Neural progenitor cell (in vitro differentiated cells): ENCODE data around the gene PLK2. TPM values are rescaled to one million over a fixed set of nuclear protein-coding genes. Genes with fewer than 3 reads are reported as not detected.

Experiments used
- DNase-seq: peaks from one replicate; pipeline ENCODE4 v3.0.0-alpha.2; 2016; ENCODE audit warnings: low spot score
- H2AFZ ChIP-seq: fragments of 200-600 bp; sonication (generic); replicated peaks from 2 replicates; pipeline ENCODE4 v1.6.1; 2016; ENCODE audit warnings: antibody characterized with exemption
- H3F3A ChIP-seq: fragments of 200-600 bp; sonication (generic); 2 replicates; pipeline ENCODE4 v1.6.1; 2016; ENCODE audit warnings: antibody characterized with exemption, low read depth
- H3K27ac ChIP-seq: fragments of 200-600 bp; sonication (generic); 2 replicates; pipeline ENCODE4 v1.5.1; 2016; ENCODE audit warnings: mild to moderate bottlenecking
- H3K27me3 ChIP-seq: fragments of 200-600 bp; sonication (generic); 2 replicates; pipeline ENCODE4 v1.6.1; 2016; ENCODE audit warnings: mild to moderate bottlenecking, moderate library complexity
- H3K36me3 ChIP-seq: fragments of 200-600 bp; sonication (generic); 2 replicates; pipeline ENCODE4 v1.5.1; 2016
- H3K4me1 ChIP-seq: fragments of 200-600 bp; sonication (generic); 2 replicates; pipeline ENCODE4 v1.6.1; 2016; ENCODE audit warnings: mixed run types
- H3K4me2 ChIP-seq: fragments of 200-600 bp; sonication (generic); 2 replicates; pipeline ENCODE4 v1.6.1; 2016
- H3K4me3 ChIP-seq: fragments of 200-600 bp; sonication (generic); 2 replicates; pipeline ENCODE4 v1.5.1; 2016
- H3K79me2 ChIP-seq: fragments of 200-600 bp; sonication (generic); 2 replicates; pipeline ENCODE4 v1.6.1; 2016; ENCODE audit warnings: low read depth
- H3K9ac ChIP-seq: fragments of 200-600 bp; sonication (generic); 2 replicates; pipeline ENCODE4 v1.6.1; 2016
- H3K9me3 ChIP-seq: fragments of 200-600 bp; sonication (generic); 2 replicates; pipeline ENCODE4 v1.5.1; 2016; ENCODE audit warnings: low read depth
- H4K20me1 ChIP-seq: fragments of 200-600 bp; sonication (generic); 2 replicates; pipeline ENCODE4 v1.6.1; 2016; ENCODE audit warnings: low read depth
- H3K27ac Mint-ChIP-seq: 3 replicates; pipeline ENCODE4 v1.8.0; 2021; ENCODE audit warnings: mixed read lengths
- H3K27me3 Mint-ChIP-seq: 2 replicates; pipeline ENCODE4 v1.8.0; 2022; ENCODE audit warnings: low read depth, mild to moderate bottlenecking, inconsistent platforms, moderate library complexity, mixed read lengths; ENCODE audit not compliant: insufficient read depth
- H3K36me3 Mint-ChIP-seq: 3 replicates; pipeline ENCODE4 v1.8.0; 2021; ENCODE audit warnings: mixed read lengths
- H3K4me1 Mint-ChIP-seq: 3 replicates; pipeline ENCODE4 v1.8.0; 2021; ENCODE audit warnings: mixed read lengths
- H3K4me3 Mint-ChIP-seq: 3 replicates; pipeline ENCODE4 v1.8.0; 2021; ENCODE audit warnings: mild to moderate bottlenecking, moderate library complexity, mixed read lengths
- H3K9me3 Mint-ChIP-seq: 3 replicates; pipeline ENCODE4 v1.8.0; 2020; ENCODE audit warnings: mixed read lengths
- EZH2 ChIP-seq: fragments of 200-600 bp; sonication (generic); IDR thresholded peaks from 2 replicates; pipeline ENCODE4 v1.6.1; 2017; ENCODE audit warnings: antibody characterized with exemption, mild to moderate bottlenecking, moderate library complexity
- EZH2phosphoT487 ChIP-seq: fragments of 200-600 bp; sonication (generic); IDR thresholded peaks from 2 replicates; pipeline ENCODE4 v1.6.1; 2017; ENCODE audit warnings: antibody characterized with exemption
- total RNA-seq: library from RNA; depleted of rRNA; stranded (reverse); fragments of >200 nt; gene quantifications from 2 replicates; pipeline ENCODE4 v1.2.3, GENCODE V29; 2015; ENCODE audit warnings: low replicate concordance
- TF ChIP-seq, protein P1 (sequence below): fragments of 200-600 bp; sonication (generic); IDR thresholded peaks from 2 replicates; pipeline ENCODE4 v1.5.1; 2017; ENCODE audit warnings: antibody characterized with exemption, mild to moderate bottlenecking

The PLK2 gene
- total RNA-seq, 1 donor from 2014 or later: 10.1 TPM

- Mint-ChIP-seq H3K4me1 (no peaks in the 10 kb centered on the region), H3K9me3 (peaks cover 2% of the 10 kb centered on the region), H3K4me3 (no peak overlapping the region), H3K27ac (no peak overlapping the region), H3K27me3 (no peaks in the 10 kb centered on the region), H3K36me3 (peaks cover 2% of the 10 kb centered on the region)
- Histone ChIP-seq H3K4me1 (no peaks in the 10 kb centered on the region), H3K36me3 (no peaks in the 10 kb centered on the region), H3K27ac (no peak overlapping the region), H3K9me3 (no peaks in the 10 kb centered on the region), H3K27me3 (no peaks in the 10 kb centered on the region), H3F3A (no peaks in the 10 kb centered on the region), H3K4me3 (no peak overlapping the region), H3K79me2 (no peaks in the 10 kb centered on the region), H4K20me1 (no peaks in the 10 kb centered on the region), H3K4me2 (no peak overlapping the region), H3K9ac (no peak overlapping the region), H2AFZ (no peak overlapping the region)
- TF ChIP-seq EZH2: no peak
- TF ChIP-seq, protein P1, sequence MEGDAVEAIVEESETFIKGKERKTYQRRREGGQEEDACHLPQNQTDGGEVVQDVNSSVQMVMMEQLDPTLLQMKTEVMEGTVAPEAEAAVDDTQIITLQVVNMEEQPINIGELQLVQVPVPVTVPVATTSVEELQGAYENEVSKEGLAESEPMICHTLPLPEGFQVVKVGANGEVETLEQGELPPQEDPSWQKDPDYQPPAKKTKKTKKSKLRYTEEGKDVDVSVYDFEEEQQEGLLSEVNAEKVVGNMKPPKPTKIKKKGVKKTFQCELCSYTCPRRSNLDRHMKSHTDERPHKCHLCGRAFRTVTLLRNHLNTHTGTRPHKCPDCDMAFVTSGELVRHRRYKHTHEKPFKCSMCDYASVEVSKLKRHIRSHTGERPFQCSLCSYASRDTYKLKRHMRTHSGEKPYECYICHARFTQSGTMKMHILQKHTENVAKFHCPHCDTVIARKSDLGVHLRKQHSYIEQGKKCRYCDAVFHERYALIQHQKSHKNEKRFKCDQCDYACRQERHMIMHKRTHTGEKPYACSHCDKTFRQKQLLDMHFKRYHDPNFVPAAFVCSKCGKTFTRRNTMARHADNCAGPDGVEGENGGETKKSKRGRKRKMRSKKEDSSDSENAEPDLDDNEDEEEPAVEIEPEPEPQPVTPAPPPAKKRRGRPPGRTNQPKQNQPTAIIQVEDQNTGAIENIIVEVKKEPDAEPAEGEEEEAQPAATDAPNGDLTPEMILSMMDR: no peak
- no peak for TF ChIP-seq EZH2phosphoT487
- no peak for DNase-seq
Measured at GRCh38 chr5:58446024-58446423, 13.9 kb downstream of the PLK2 start.

GRCh38 chr5:58444805-58445204, 15.1 kb downstream of the PLK2 start:
- H4K20me1 ChIP-seq: no peaks in the 10 kb centered on the region
- no peak overlapping the region for H3K27ac Mint-ChIP-seq
- no peak overlapping the region for H3K4me3 Mint-ChIP-seq
- H3K36me3 ChIP-seq: no peaks in the 10 kb centered on the region
- no peak overlapping the region for H3K4me2 ChIP-seq
- peaks cover 2% of the 10 kb centered on the region for H3K9me3 Mint-ChIP-seq
- H2AFZ ChIP-seq: no peak overlapping the region
- no peak overlapping the region for H3K27ac ChIP-seq
- H3F3A ChIP-seq: no peaks in the 10 kb centered on the region
- H3K4me3 ChIP-seq: no peak overlapping the region
- H3K9me3 ChIP-seq: no peaks in the 10 kb centered on the region
- H3K9ac ChIP-seq: no peak overlapping the region
- H3K27me3 Mint-ChIP-seq: no peaks in the 10 kb centered on the region
- H3K4me1 Mint-ChIP-seq: no peaks in the 10 kb centered on the region
- TF ChIP-seq EZH2 (no peak), EZH2phosphoT487 (no peak)
- TF ChIP-seq, protein P1: no peak
- H3K4me1 ChIP-seq: no peaks in the 10 kb centered on the region
- no peak for DNase-seq
- H3K36me3 Mint-ChIP-seq: peaks cover 2% of the 10 kb centered on the region
- H3K79me2 ChIP-seq: no peaks in the 10 kb centered on the region
- H3K27me3 ChIP-seq: no peaks in the 10 kb centered on the region

- Mint-ChIP-seq H3K36me3 (no peaks in the 10 kb centered on the region), H3K4me3 (no peak overlapping the region), H3K9me3 (no peaks in the 10 kb centered on the region), H3K27ac (no peak overlapping the region), H3K4me1 (no peaks in the 10 kb centered on the region), H3K27me3 (no peaks in the 10 kb centered on the region)
- TF ChIP-seq EZH2 (no peak), EZH2phosphoT487 (no peak)
- TF ChIP-seq, protein P1: no peak
- no peak overlapping the region for H3K27ac ChIP-seq
- H4K20me1 ChIP-seq: no peaks in the 10 kb centered on the region
- H3K79me2 ChIP-seq: no peaks in the 10 kb centered on the region
- no peak overlapping the region for H2AFZ ChIP-seq
- no peak overlapping the region for H3K4me2 ChIP-seq
- H3K9me3 ChIP-seq: no peaks in the 10 kb centered on the region
- no peak overlapping the region for H3K9ac ChIP-seq
- H3K27me3 ChIP-seq: no peaks in the 10 kb centered on the region
- H3F3A ChIP-seq: no peaks in the 10 kb centered on the region
- no peaks in the 10 kb centered on the region for H3K36me3 ChIP-seq
- no peak overlapping the region for H3K4me3 ChIP-seq
- DNase-seq: no peak
- no peaks in the 10 kb centered on the region for H3K4me1 ChIP-seq
Measured at GRCh38 chr5:58440901-58441460, 18.9 kb downstream of the PLK2 start.
